HK-2 (cell line): ENCODE results near the gene FAM124A.
"Not testable (repeated sequence)": the region's sequence is repeated elsewhere in the genome, so short reads cannot be mapped to it uniquely, and the experiment has no call there.

Experiments used
- DNase-seq: peaks from one replicate; pipeline ENCODE4 v3.0.0-alpha.2; 2018; ENCODE audit not compliant: unreplicated experiment

Gene FAM124A

GRCh38 chr13:51270623-51271415, 48.6 kb downstream of the FAM124A start:
- no peak for DNase-seq

DNA sequence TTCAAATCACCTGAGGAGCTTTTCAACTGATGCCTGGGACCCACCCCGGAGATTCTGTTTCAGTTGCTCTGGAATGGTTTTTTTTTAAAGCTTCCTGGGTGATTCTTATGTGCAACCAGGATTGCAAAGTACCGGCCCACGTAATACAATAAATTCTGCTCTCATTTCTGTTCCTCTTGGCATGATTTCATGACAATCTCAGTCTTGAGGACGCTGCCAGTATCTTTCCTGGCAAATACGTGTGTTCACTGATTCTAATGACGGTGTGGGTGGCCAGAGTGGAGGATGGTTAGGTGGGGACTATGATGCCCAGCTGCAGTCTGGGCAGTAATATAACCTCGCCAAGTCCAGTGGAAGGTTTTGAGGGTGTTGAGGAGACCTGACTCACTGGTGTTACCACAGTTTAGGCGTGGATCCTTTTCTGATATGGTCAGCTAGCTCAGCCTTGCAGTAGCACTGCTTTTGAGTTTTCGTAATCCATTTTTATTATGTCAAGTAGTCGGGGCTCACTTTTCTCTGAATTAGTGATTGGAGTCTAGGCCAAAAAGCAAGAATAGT, 49.4 kb downstream of the FAM124A start:
- no peak for DNase-seq

GRCh38 chr13:51275101-51275500, 52.9 kb downstream of the FAM124A start:
- no peak for DNase-seq

GRCh38 chr13:51276636-51277035, 54.4 kb downstream of the FAM124A start:
- no peak for DNase-seq

GRCh38 chr13:51277928-51278327, 55.7 kb downstream of the FAM124A start:
- DNase-seq: no peak

- no peak for DNase-seq
These were observed 56.4 kb downstream of the FAM124A start for GRCh38 chr13:51278426-51279130.

GRCh38 chr13:51280379-51280940, 58.3 kb downstream of the FAM124A start:
- no peak for DNase-seq

GRCh38 chr13:51282322-51282721, 60.1 kb downstream of the FAM124A start:
- DNase-seq: no peak

GRCh38 chr13:51282923-51283322, 60.7 kb downstream of the FAM124A start:
- DNase-seq: not testable (repeated sequence)

GRCh38 chr13:51283371-51283770, 61.2 kb downstream of the FAM124A start:
- no peak for DNase-seq

- DNase-seq: no peak
These were observed 62.1 kb downstream of the FAM124A start for GRCh38 chr13:51284339-51284738.

GRCh38 chr13:51286135-51287002, 64.2 kb downstream of the FAM124A start:
- DNase-seq: peak; percentile 58

DNA sequence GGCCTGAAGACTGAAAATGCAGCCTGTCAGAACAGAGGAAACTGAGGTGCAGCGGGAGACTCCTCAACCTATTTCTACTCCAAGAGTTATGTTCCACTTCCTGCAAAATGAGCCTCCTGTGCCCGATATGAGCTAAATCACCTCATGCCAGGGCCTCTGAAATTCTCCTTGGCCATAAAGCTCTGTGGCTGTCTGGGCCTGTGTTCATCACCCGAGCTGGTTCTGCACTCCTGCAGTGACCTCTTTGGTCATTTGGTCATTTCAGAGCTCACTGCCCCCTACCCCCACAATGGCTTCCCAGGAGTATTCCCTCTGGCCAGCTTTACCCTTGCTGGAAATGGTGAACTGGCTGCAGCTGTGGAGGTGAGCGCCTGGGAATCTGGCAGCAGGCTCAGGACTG, 65.6 kb downstream of the FAM124A start:
- DNase-seq: no peak

DNA sequence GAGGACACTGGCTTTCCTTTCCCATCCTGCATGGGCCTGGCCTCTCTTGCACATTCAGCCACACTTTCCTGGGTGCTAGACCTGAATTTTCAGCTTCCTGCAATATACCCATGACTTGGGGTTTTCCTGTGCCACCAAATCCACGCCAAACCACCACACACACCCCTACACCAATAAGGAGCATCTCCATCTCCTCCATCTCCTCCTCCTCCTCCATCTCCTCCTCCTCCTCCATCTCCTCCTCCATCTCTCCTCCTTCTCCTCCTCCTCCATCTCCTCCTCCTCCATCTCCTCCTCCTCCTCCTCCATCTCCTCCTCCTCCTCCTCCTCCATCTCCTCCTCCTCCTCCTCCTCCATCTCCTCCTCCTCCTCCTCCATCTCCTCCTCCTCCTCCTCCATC, 66.1 kb downstream of the FAM124A start:
- DNase-seq: not testable (repeated sequence)

- no peak for DNase-seq
These were observed 69.1 kb downstream of the FAM124A start for GRCh38 chr13:51291341-51291740.

DNA sequence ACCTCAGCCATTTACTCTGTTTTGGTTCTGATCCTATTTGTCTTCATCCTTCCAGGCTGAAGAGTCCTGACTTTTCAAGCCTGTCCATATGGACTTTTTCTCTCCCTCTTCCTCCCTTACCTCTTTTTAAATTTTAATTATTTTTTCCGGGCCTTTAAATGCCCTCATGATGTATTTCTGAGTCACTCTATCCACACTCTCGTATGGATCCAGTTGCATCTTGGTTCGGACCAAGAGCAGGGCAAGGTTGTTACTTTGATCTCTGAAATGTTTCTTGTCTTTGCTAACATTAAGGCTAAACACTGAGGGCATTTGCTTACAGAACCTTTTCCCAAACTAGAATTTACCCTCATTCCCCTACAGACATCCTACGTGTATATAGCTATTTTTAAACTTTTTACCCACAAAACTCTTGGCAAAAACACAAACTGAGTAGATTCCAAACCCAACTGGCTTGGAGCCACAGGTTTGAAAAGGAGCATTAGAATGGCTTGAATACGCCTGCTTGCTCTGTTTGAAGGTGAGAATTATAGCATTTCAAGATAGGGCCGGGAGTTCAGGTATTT, 69.9 kb downstream of the FAM124A start:
- no peak for DNase-seq

GRCh38 chr13:51297556-51297955, 75.4 kb downstream of the FAM124A start:
- DNase-seq: no peak

GRCh38 chr13:51298812-51299211, 76.6 kb downstream of the FAM124A start:
- DNase-seq: no peak

DNA sequence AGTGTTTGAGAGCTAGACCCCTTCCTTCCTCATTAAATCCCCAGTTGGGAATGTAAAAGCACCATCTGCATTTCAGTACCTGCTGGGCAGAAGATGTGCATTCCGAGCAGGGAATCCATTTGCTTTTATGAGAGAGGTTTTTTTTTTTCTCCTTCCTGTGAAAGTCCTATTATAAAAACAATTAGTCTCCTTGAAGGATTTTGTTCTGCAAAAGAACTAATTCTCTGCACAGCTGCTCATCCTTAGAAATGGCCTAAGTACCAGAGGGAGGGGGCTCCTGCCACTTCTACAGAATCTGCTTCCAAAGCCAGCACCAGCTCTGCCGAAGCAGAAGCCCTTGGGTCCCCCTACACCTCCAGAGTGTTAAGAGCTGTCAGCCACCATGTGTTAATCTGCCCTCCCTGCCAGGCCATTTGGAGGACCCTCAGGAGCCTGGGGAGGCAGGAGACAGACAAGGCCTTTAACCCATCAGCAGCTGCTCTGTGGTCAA, 80.9 kb downstream of the FAM124A start:
- DNase-seq: no peak

DNA sequence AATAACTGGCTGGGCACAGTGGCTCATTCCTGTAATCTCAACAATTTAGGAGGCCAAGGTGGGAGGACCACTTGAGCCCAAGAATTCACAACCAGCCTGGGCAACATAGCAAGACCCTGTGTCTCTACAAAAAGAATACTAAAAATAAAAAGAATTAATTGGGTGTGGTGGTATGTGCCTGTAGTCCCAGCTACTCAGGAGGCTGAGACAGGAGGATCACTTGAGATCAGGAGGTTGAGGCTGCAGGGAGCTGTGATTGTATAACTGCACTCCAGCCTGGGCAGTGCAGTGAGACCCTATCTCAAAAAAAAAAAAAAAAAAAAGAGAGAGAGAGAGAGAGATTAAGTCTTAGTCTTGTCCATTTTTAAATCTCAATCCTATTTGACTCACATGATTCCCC, 81.7 kb downstream of the FAM124A start:
- no peak for DNase-seq
